ENCODE results near the gene SEBOX. TPM values are rescaled to one million over a fixed set of nuclear protein-coding genes. Genes with fewer than 3 reads are reported as not detected.
"Not testable (repeated sequence)": the region's sequence is repeated elsewhere in the genome, so short reads cannot be mapped to it uniquely, and the experiment has no call there.

SEBOX gene
- total RNA-seq, 4 donors from 2014 or later = not detected

DNA sequence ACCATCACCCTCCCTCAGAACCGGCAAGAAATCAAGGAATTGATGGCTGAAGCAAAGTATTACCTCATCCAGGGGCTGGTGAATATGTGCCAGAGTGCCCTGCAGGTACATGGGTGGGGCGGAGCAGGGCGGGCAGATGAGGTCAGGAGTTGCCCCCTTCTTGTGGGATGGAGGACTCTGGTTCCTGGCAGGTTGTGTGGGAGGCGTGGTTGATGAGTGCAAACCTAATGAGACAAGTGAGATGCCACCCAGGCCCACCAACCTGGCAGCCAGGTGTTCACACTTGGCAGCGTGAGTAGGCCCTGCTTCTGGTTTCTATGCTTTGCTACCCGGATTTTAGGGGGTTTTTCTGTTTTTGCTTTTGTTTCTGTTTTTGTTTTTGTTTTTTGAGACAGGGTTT is 24.6 kb downstream of the SEBOX start:
- in situ Hi-C loops (cut with MboI; ENCODE audit: low sequenced_read_pairs in 4 of 4) = loop anchor here in 2 of 4 donors (25.0 kb wide), 1 partner anchor 622 kb away; the partner anchor contains the start of gene PHF12 (in 2 of the 2)
- Histone ChIP-seq H3K36me3 (peaks cover 0 to 52% of the 10 kb centered on the region in 2 donors), H3K9me3 (no peaks in the 10 kb centered on the region), H3K27me3 (no peaks in the 10 kb centered on the region), H3K4me3 (no peak overlapping the region), H3K27ac (no peak overlapping the region), H3K4me1 (peaks cover 24 to 30% of the 10 kb centered on the region in 2 donors)
- no peak for TF ChIP-seq POLR2A (IDR thresholded peaks at IDR 0.05)
- TF ChIP-seq CTCF (IDR thresholded peaks at IDR 0.05 in 4 of 5, conservative IDR thresholded peaks at IDR 0.05 in 1 of 5) = no peak
- intact Hi-C loops (cut with DNase I; ENCODE audit: low total_unique reads) = no loop called here
- no peak for ATAC-seq
- DNase-seq = no peak

GRCh38 chr17:28339431-28339830 is 25.6 kb downstream of the SEBOX start:
- no peak overlapping the region for H3K4me3 ChIP-seq
- DNase-seq = no peak
- in situ Hi-C loops (cut with MboI; ENCODE audit: low sequenced_read_pairs in 4 of 4) (loop anchor here in 3 of 4 donors (10.0 to 25.0 kb wide), 3 partner anchors 295 to 623 kb away; partner anchors contain the start of genes PHF12 (in 3 of the 3) and NLK (in 1 of the 3)), intact Hi-C loops (cut with DNase I; ENCODE audit: low total_unique reads) (loop anchor here (10.0 kb wide), 1 partner anchor 445 kb away; the partner anchor contains the start of gene LYRM9)
- peak overlapping the region in 3 of 4 donors; percentile 86 to 91 (median 90) for H3K27ac ChIP-seq
- peaks cover 28 to 36% of the 10 kb centered on the region in 2 donors for H3K4me1 ChIP-seq
- ATAC-seq = no peak
- no peak for TF ChIP-seq CTCF (IDR thresholded peaks at IDR 0.05 in 4 of 5, conservative IDR thresholded peaks at IDR 0.05 in 1 of 5)
- no peak for TF ChIP-seq POLR2A (IDR thresholded peaks at IDR 0.05)
- no peaks in the 10 kb centered on the region for H3K9me3 ChIP-seq
- H3K27me3 ChIP-seq = no peaks in the 10 kb centered on the region
- peaks cover 0 to 43% of the 10 kb centered on the region in 2 donors for H3K36me3 ChIP-seq

- in situ Hi-C loops (cut with MboI; ENCODE audit: low sequenced_read_pairs in 4 of 4) (loop anchor here in 3 of 4 donors (10.0 to 25.0 kb wide), 3 partner anchors 294 to 624 kb away; partner anchors contain the start of genes PHF12 (in 3 of the 3) and NLK (in 1 of the 3)), intact Hi-C loops (cut with DNase I; ENCODE audit: low total_unique reads) (loop anchor here (10.0 kb wide), 1 partner anchor 444 kb away; the partner anchor contains the start of gene LYRM9)
- H3K4me1 ChIP-seq = peaks cover 34 to 43% of the 10 kb centered on the region in 2 donors
- not testable (repeated sequence) for ATAC-seq, DNase-seq, H3K4me3 ChIP-seq, H3K9me3 ChIP-seq, H3K27me3 ChIP-seq
- H3K36me3 ChIP-seq = peaks cover 0 to 37% of the 10 kb centered on the region in 2 donors
- H3K27ac ChIP-seq = peak overlapping the region; percentile 23 to 91 (median 88)
Observed at GRCh38 chr17:28338769-28339212, 26.2 kb downstream of the SEBOX start.

DNA sequence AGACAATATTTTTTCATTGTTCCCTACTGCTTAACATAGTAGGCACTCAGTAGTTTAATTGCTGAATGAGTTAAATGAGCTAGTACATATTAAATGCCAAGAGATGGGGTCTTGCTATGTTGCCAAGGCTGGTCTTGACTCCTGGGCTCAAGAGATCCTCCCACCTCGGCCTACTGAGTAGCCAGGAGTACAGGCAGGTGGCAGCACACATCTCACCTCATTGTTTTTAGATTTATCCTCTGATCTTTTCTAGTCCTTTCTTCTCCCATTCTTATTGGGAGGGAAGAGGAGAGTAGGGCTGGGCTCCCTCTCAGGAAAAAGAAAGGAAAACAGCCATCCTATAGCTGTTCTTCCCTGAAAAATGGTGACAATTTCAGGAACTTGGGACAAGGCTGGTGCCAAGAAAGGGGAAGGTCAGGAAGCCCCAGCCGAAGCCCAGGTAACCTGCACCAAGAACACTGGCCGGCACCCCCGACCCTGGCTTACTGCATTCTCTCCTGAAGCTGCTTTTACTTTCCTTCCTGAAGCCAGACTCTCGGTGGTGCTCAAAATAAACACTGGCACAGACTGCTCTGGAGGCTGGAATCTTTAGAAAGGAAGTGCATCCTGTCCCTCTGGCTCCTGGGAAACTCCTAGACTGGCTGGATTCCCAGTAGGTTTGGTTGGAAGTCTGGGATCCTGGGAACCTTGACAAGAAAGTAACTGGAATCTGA is 26.8 kb downstream of the SEBOX start:
- Histone ChIP-seq H3K27ac (peak overlapping the region; percentile 23 to 91 (median 88)), H3K4me1 (peaks cover 39 to 40% of the 10 kb centered on the region in 2 donors), H3K36me3 (peaks cover 0 to 32% of the 10 kb centered on the region in 2 donors), H3K4me3 (peak overlapping the region in 3 of 4 donors; percentile 6 to 14 (median 12)), H3K27me3 (no peaks in the 10 kb centered on the region), H3K9me3 (no peaks in the 10 kb centered on the region)
- DNase-seq (no peak), ATAC-seq (no peak)
- in situ Hi-C loops (cut with MboI; ENCODE audit: low sequenced_read_pairs in 4 of 4) = loop anchor here in 3 of 4 donors (10.0 to 25.0 kb wide), 3 partner anchors 293 to 624 kb away; partner anchors contain the start of genes PHF12 (in 3 of the 3) and NLK (in 1 of the 3)
- intact Hi-C loops (cut with DNase I; ENCODE audit: low total_unique reads) = loop anchor here (10.0 kb wide), 1 partner anchor 443 kb away; the partner anchor contains the start of gene LYRM9
- no peak for TF ChIP-seq CTCF (IDR thresholded peaks at IDR 0.05 in 4 of 5, conservative IDR thresholded peaks at IDR 0.05 in 1 of 5)
- TF ChIP-seq POLR2A (IDR thresholded peaks at IDR 0.05) = no peak

Measured in gastrocnemius medialis (tissue), 4 donors.